Hematopoietic multipotent progenitor cell treated with erythropoietin and hydrocortisone succinate and interleukin-3 and kit ligand, for 15 days (in vitro differentiated cells): ENCODE measurements around the gene SLC2A6.

ENCODE experiments used
- DNase-seq: peaks from one replicate; pipeline ENCODE4 v3.0.0-alpha.2; 2015; ENCODE audit warnings: low spot score

The SLC2A6 gene

GRCh38 chr9:133496861-133497842 is 18.3 kb upstream of the SLC2A6 start:
- DNase-seq: no peak

GRCh38 chr9:133495327-133496293 is 16.7 kb upstream of the SLC2A6 start:
- no peak for DNase-seq

- no peak for DNase-seq
These were observed 15.9 kb upstream of the SLC2A6 start for GRCh38 chr9:133494636-133495326.

GRCh38 chr9:133493845-133494540 is 15.1 kb upstream of the SLC2A6 start:
- no peak for DNase-seq

- no peak for DNase-seq
These were observed 14.5 kb upstream of the SLC2A6 start for GRCh38 chr9:133493428-133493827.

GRCh38 chr9:133492061-133493021 is 13.4 kb upstream of the SLC2A6 start:
- no peak for DNase-seq

- DNase-seq: no peak
These were observed 12.7 kb upstream of the SLC2A6 start for GRCh38 chr9:133491656-133491925.

GRCh38 chr9:133490865-133491655 is 12.2 kb upstream of the SLC2A6 start:
- DNase-seq: no peak

GRCh38 chr9:133490201-133490681 is 11.3 kb upstream of the SLC2A6 start:
- no peak for DNase-seq

- no peak for DNase-seq
These were observed 10.6 kb upstream of the SLC2A6 start for GRCh38 chr9:133489253-133490190.

- DNase-seq: no peak
These were observed 9.9 kb upstream of the SLC2A6 start for GRCh38 chr9:133488686-133489252.

- DNase-seq: no peak
These were observed 8.4 kb upstream of the SLC2A6 start for GRCh38 chr9:133487331-133487725.

GRCh38 chr9:133485531-133486260 is 6.8 kb upstream of the SLC2A6 start:
- no peak for DNase-seq

- DNase-seq: no peak
These were observed 6.0 kb upstream of the SLC2A6 start for GRCh38 chr9:133484671-133485437.

GRCh38 chr9:133483611-133484010 is 4.7 kb upstream of the SLC2A6 start:
- DNase-seq: no peak
